Neuronal stem cell (in vitro differentiated cells): ENCODE measurements around the gene TULP4.

Source experiments
- DNase-seq: peaks from one replicate; pipeline ENCODE4 v3.0.0-alpha.2; 2013; ENCODE audit warnings: low spot score
- H2AFZ ChIP-seq: one replicate; pipeline ENCODE4 v1.6.1; 2013; ENCODE audit warnings: mild to moderate bottlenecking, low read length, inconsistent platforms
- H2AK5ac ChIP-seq: 2 replicates; pipeline ENCODE4 v1.6.1; 2013; ENCODE audit warnings: low read depth, mild to moderate bottlenecking, inconsistent platforms, low read length, moderate library complexity, mixed read lengths
- H2BK120ac ChIP-seq: 2 replicates; pipeline ENCODE4 v1.6.1; 2013; ENCODE audit warnings: low read depth, mild to moderate bottlenecking, inconsistent platforms, low read length, moderate library complexity, mixed read lengths
- H2BK12ac ChIP-seq: one replicate; pipeline ENCODE4 v1.6.1; 2013; ENCODE audit warnings: low read length, inconsistent platforms
- H2BK15ac ChIP-seq: 2 replicates; pipeline ENCODE4 v1.6.1; 2013; ENCODE audit warnings: mild to moderate bottlenecking, low read length, inconsistent platforms, mixed read lengths
- H2BK5ac ChIP-seq: one replicate; pipeline ENCODE4 v1.6.1; 2013; ENCODE audit warnings: inconsistent platforms, mild to moderate bottlenecking, low read length, moderate library complexity
- H3K14ac ChIP-seq: one replicate; pipeline ENCODE4 v1.6.1; 2013; ENCODE audit warnings: low read length, inconsistent platforms
- H3K18ac ChIP-seq: 2 replicates; pipeline ENCODE4 v1.6.1; 2013; ENCODE audit warnings: low read length, inconsistent platforms
- H3K23ac ChIP-seq: 2 replicates; pipeline ENCODE4 v1.6.1; 2013; ENCODE audit warnings: low read depth, mild to moderate bottlenecking, mixed read lengths, low read length, inconsistent platforms; ENCODE audit not compliant: poor library complexity
- H3K27ac ChIP-seq: replicated peaks from 3 replicates; pipeline ENCODE4 v1.5.1; 2013; ENCODE audit warnings: low read length, inconsistent platforms
- H3K27me3 ChIP-seq, 3 experiments: 2 replicates each; pipeline ENCODE4 v1.6.1; 2013; ENCODE audit warnings: low read length in 3 of 3, mild to moderate bottlenecking in 2 of 3, inconsistent platforms in 1 of 3, low read depth in 1 of 3, mixed read lengths in 1 of 3, moderate library complexity in 1 of 3; ENCODE audit not compliant: control insufficient read depth in 3 of 3, insufficient read depth in 3 of 3
- H3K36me3 ChIP-seq, 2 donors: replicated peaks in 1 of 2; 2 replicates each; pipeline ENCODE4 v1.6.1; 2013; ENCODE audit warnings: low read length in 2 of 2; ENCODE audit not compliant: control insufficient read depth in 2 of 2, insufficient read depth in 2 of 2
- H3K4ac ChIP-seq: 2 replicates; pipeline ENCODE4 v1.6.1; 2013; ENCODE audit warnings: inconsistent platforms, mild to moderate bottlenecking, low read length, moderate library complexity
- H3K4me1 ChIP-seq, 2 donors: 1 replicate in 1 of 2; 2 replicates in 1 of 2; pipeline ENCODE4 v1.6.1; 2013; ENCODE audit warnings: low read length in 2 of 2, low read depth in 1 of 2; ENCODE audit not compliant: control insufficient read depth in 2 of 2, insufficient read depth in 1 of 2
- H3K4me2 ChIP-seq: one replicate; pipeline ENCODE4 v1.6.1; 2013; ENCODE audit warnings: mild to moderate bottlenecking, low read length, inconsistent platforms; ENCODE audit not compliant: insufficient read depth, poor library complexity, severe bottlenecking
- H3K4me3 ChIP-seq, 2 donors: 2 replicates each; pipeline ENCODE4 v1.5.1; 2013; ENCODE audit warnings: low read length in 2 of 2, mild to moderate bottlenecking in 2 of 2, inconsistent platforms in 1 of 2, moderate library complexity in 1 of 2
- H3K79me1 ChIP-seq: one replicate; pipeline ENCODE4 v1.6.1; 2013; ENCODE audit warnings: low read depth, mild to moderate bottlenecking, inconsistent platforms, low read length, moderate library complexity
- H3K9ac ChIP-seq: one replicate; pipeline ENCODE4 v1.6.1; 2013; ENCODE audit warnings: mild to moderate bottlenecking, low read depth, low read length, inconsistent platforms; ENCODE audit not compliant: poor library complexity
- H3K9me3 ChIP-seq, 2 donors: replicated peaks in 1 of 2; 2 replicates each; pipeline versions ENCODE3 to v1.6.1; 2013; ENCODE audit warnings: low read length in 2 of 2, mild to moderate bottlenecking in 2 of 2, inconsistent platforms in 1 of 2, low read depth in 1 of 2, mixed read lengths in 1 of 2, moderate library complexity in 1 of 2; ENCODE audit not compliant: control insufficient read depth in 2 of 2, insufficient read depth in 1 of 2
- H4K8ac ChIP-seq: one replicate; pipeline ENCODE4 v1.6.1; 2013; ENCODE audit warnings: low read depth, mild to moderate bottlenecking, inconsistent platforms, low read length, moderate library complexity
- H4K91ac ChIP-seq: one replicate; pipeline ENCODE4 v1.6.1; 2013; ENCODE audit warnings: low read length, low read depth, mild to moderate bottlenecking, inconsistent platforms; ENCODE audit not compliant: poor library complexity
- WGBS, 2 donors: extraction: QIAGEN DNeasy Blood & Tissue Kit; methylation state at CpG; one replicate each; pipeline ENCODE4 v1.1.7; 2013; ENCODE audit warnings: missing lambda C conversion rate in 2 of 2, mixed read lengths in 1 of 2; ENCODE audit not compliant: insufficient read length in 2 of 2, insufficient replicate concordance in 1 of 2; ENCODE audit errors: extremely low coverage in 2 of 2; 5-methylcytosine and 5-hydroxymethylcytosine counted together

TULP4 gene

DNA sequence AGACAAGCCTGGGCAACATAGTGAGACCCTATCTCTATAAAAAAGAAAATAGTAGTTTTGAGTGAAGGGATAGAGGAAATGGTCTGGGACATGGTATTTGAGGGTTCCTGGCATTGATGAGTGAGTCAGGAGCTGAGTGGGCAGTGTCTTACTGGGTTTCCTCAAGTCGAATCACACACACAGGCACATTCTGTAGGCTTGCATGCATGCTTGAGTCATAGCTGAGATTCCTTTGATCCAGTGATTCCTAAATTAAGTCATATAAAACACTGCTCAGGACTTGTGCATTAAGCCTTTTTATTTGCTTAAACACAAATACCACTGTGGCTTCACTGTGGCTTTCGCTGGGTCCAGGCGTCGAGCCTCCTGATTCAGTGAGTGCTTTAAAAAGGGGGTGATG, 175.8 kb downstream of the TULP4 start:
- no peak overlapping the region for H2BK15ac ChIP-seq
- H3K23ac ChIP-seq = no peak overlapping the region
- no peak overlapping the region for H4K91ac ChIP-seq
- peaks cover 3% of the 10 kb centered on the region for H3K79me1 ChIP-seq
- no peaks in the 10 kb centered on the region for H3K9me3 ChIP-seq
- no peak overlapping the region for H3K27ac ChIP-seq
- no peak overlapping the region for H3K4me3 ChIP-seq
- no peak overlapping the region for H3K4ac ChIP-seq
- no peak overlapping the region for H3K9ac ChIP-seq
- H3K4me2 ChIP-seq = no peak overlapping the region
- H2AK5ac ChIP-seq = no peak overlapping the region
- H2BK120ac ChIP-seq = no peak overlapping the region
- H3K14ac ChIP-seq = no peak overlapping the region
- H3K4me1 ChIP-seq = no peaks in the 10 kb centered on the region
- no CpG with 5 or more reads among the region's 4 CpGs for WGBS, 2 donors
- H2BK5ac ChIP-seq = no peak overlapping the region
- no peak for DNase-seq
- no peaks in the 10 kb centered on the region for H3K27me3 ChIP-seq
- no peak overlapping the region for H2BK12ac ChIP-seq
- H3K36me3 ChIP-seq = peaks cover 9 to 49% of the 10 kb centered on the region in 2 donors
- no peak overlapping the region for H3K18ac ChIP-seq
- H4K8ac ChIP-seq = no peak overlapping the region
- H2AFZ ChIP-seq = no peak overlapping the region

DNA sequence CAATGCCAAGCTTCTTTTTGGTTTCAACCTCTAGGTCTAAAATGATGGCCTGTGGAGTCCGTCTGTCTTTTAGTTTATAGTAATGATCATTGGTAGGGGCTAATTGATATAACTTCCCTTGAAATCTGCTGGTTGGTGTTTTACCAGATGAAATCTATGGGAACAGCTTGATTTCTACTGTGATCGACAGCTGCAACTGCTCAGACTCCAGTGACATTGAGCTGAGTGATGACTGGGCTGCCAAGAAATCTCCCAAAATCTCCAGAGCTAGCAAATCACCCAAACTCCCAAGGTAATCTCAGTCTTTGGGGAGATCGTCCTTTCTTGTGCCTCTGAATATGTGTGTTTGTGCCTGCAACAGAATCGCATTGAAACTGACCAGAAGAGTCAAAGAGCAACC, 177.2 kb downstream of the TULP4 start:
- H4K91ac ChIP-seq = no peak overlapping the region
- no peak overlapping the region for H2BK5ac ChIP-seq
- no peak overlapping the region for H3K4me2 ChIP-seq
- H3K4ac ChIP-seq = no peak overlapping the region
- H2AK5ac ChIP-seq = no peak overlapping the region
- no peak overlapping the region for H2BK15ac ChIP-seq
- no peak overlapping the region for H3K18ac ChIP-seq
- no peak overlapping the region for H2BK120ac ChIP-seq
- H3K27ac ChIP-seq = no peak overlapping the region
- H3K9me3 ChIP-seq = no peaks in the 10 kb centered on the region
- DNase-seq = no peak
- peaks cover 3% of the 10 kb centered on the region for H3K79me1 ChIP-seq
- no peak overlapping the region for H2BK12ac ChIP-seq
- H3K14ac ChIP-seq = no peak overlapping the region
- H3K27me3 ChIP-seq = no peaks in the 10 kb centered on the region
- no peak overlapping the region for H4K8ac ChIP-seq
- peaks cover 7 to 55% of the 10 kb centered on the region in 2 donors for H3K36me3 ChIP-seq
- H3K4me1 ChIP-seq = no peaks in the 10 kb centered on the region
- H3K9ac ChIP-seq = no peak overlapping the region
- H3K23ac ChIP-seq = no peak overlapping the region
- no peak overlapping the region for H2AFZ ChIP-seq
- H3K4me3 ChIP-seq = no peak overlapping the region
- no CpG with 5 or more reads among the region's 4 CpGs for WGBS, 2 donors

DNA sequence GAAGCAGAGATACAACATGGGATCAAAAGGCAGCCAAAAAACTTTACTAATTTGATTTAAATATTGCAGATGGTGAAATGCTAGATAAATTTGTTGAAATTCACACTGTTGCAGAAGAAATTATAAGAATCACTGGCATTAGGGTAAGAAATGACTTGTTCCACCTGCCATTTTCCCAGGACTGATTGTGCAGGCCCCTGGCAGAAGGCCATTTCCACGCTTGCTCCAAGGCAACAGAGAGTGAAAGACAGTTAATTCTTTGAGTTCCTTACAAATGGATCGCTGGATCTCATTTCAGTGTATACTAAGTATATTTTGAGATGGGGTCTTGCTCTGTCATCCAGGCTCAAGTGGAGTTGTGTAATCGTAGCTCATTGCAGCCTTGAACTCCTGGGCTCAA, 180.6 kb downstream of the TULP4 start:
- H3K4ac ChIP-seq = no peak overlapping the region
- peaks cover 3% of the 10 kb centered on the region for H3K79me1 ChIP-seq
- H3K4me1 ChIP-seq = no peaks in the 10 kb centered on the region
- H3K36me3 ChIP-seq = peaks cover 11 to 67% of the 10 kb centered on the region in 2 donors
- H2BK12ac ChIP-seq = no peak overlapping the region
- no peak overlapping the region for H2BK120ac ChIP-seq
- no peak overlapping the region for H2BK15ac ChIP-seq
- H2AK5ac ChIP-seq = no peak overlapping the region
- no peak overlapping the region for H3K4me2 ChIP-seq
- H3K9me3 ChIP-seq = no peaks in the 10 kb centered on the region
- no peak overlapping the region for H2AFZ ChIP-seq
- H4K8ac ChIP-seq = no peak overlapping the region
- H3K27ac ChIP-seq = no peak overlapping the region
- H3K14ac ChIP-seq = no peak overlapping the region
- H2BK5ac ChIP-seq = no peak overlapping the region
- DNase-seq = no peak
- no peak overlapping the region for H3K18ac ChIP-seq
- H3K4me3 ChIP-seq = no peak overlapping the region
- no peak overlapping the region for H3K9ac ChIP-seq
- H3K27me3 ChIP-seq = no peaks in the 10 kb centered on the region
- no peak overlapping the region for H3K23ac ChIP-seq
- H4K91ac ChIP-seq = no peak overlapping the region
- WGBS, 2 donors = no CpG with 5 or more reads among the region's 3 CpGs

DNA sequence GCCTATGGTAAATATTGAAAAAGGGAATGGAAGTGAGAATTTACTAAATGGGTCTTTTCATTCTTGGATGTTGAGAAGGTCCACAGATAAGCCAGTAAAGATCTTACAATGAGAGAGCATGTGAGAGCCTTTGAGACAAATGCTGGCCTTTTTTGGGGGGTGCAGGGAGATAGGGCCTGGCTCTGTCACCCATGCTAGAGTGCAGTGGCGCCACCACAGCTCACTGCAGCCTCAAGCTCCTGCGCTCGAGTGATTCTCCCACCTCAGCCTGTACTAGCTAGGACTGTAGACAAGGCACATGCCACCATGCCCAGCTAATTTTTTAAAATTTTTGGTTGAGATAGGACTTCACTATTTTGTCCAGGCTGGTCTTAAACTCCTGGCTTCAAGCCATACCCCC, 184.4 kb downstream of the TULP4 start:
- no peak overlapping the region for H4K91ac ChIP-seq
- no peak overlapping the region for H2BK15ac ChIP-seq
- no peak overlapping the region for H3K14ac ChIP-seq
- H2AK5ac ChIP-seq = no peak overlapping the region
- no peak overlapping the region for H3K27ac ChIP-seq
- no peak overlapping the region for H4K8ac ChIP-seq
- H3K4me2 ChIP-seq = no peak overlapping the region
- DNase-seq = no peak
- no peak overlapping the region for H2AFZ ChIP-seq
- H3K27me3 ChIP-seq = no peaks in the 10 kb centered on the region
- no peak overlapping the region for H3K23ac ChIP-seq
- no peak overlapping the region for H2BK120ac ChIP-seq
- no peak overlapping the region for H2BK5ac ChIP-seq
- no peak overlapping the region for H3K4ac ChIP-seq
- no peaks in the 10 kb centered on the region for H3K79me1 ChIP-seq
- H3K4me1 ChIP-seq = peaks cover 0 to 4% of the 10 kb centered on the region in 2 donors
- H3K36me3 ChIP-seq = peaks cover 12 to 92% of the 10 kb centered on the region in 2 donors
- H3K4me3 ChIP-seq = no peak overlapping the region
- no peak overlapping the region for H3K9ac ChIP-seq
- no peak overlapping the region for H3K18ac ChIP-seq
- no CpG with 5 or more reads among the region's 3 CpGs for WGBS, 2 donors
- H3K9me3 ChIP-seq = no peaks in the 10 kb centered on the region
- no peak overlapping the region for H2BK12ac ChIP-seq
